Activated CD8-positive, alpha-beta memory T cell treated with anti-CD3 and anti-CD28 coated beads for 48 hours (primary cell): ENCODE results near the gene NDEL1.
"Not testable (repeated sequence)": the region's sequence is repeated elsewhere in the genome, so short reads cannot be mapped to it uniquely, and the experiment has no call there.

Experiments used
- DNase-seq, 3 experiments: peaks; one replicate each; pipeline ENCODE4 v3.0.0-alpha.2; 2020; ENCODE audit warnings: low read depth in 2 of 3, low spot score in 2 of 3

NDEL1 gene, protein sequence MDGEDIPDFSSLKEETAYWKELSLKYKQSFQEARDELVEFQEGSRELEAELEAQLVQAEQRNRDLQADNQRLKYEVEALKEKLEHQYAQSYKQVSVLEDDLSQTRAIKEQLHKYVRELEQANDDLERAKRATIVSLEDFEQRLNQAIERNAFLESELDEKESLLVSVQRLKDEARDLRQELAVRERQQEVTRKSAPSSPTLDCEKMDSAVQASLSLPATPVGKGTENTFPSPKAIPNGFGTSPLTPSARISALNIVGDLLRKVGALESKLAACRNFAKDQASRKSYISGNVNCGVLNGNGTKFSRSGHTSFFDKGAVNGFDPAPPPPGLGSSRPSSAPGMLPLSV

GRCh38 chr17:8435245-8436168 lies at the start of gene NDEL1:
Gene NDEL1 (plus strand): TSS chr17:8435884. CDS start chr17:8444272, 8,388 bp downstream.
- DNase-seq, result peak; percentile 97 to 98 (median 97)

DNA sequence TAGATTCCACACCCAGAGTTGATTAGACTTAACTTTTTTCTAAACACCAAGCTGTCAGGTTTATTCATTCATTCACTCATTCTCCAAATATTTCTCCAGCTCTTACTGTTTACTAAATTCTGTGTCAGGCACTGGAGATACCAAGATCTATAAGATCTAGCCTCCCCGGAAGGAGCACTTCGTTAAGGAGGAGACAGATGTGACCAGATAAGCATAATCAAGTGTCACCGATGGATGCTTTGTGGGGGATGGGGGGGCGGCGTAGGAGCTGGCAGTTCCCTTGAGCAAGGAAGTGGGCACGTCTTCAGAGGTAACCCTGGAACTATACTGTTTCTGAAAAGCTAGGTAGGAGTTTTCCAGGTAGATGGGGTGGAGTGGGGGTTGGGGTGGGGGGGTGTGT lies 48.8 kb upstream of the NDEL1 start:
- DNase-seq, result no peak

DNA sequence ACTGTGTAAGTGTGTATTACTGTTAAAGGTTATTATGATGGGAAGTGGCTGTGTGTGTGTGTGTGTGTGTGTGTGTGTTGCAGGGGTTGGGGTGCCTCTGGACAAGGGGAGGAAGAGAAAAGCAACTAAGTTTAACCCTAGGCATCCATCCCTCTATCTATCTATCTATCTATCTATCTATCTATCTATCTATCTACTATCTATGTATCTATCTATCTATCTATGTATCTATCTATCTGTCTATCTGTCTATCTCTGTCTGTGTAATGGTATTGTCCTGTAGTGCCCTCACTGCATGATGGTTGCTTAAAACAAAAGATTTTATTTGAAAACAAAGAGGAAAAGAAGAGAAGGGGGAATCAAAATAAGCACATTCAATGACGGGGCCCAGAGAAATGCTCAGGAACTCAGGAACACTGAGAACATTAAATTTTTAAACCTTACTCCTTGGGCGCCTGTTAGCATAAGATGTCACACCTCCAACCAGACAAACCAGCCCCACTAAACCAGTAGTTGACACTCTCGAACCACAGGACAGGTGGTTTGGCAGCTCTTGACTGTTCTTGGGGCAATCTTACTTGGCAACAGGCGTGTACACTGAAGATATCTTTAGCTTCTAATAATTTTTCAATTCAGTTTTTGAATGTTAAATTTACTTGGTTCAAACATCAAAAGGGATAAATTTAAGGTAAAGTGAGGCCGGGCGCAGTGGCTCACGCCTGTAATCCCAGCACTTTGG lies 47.6 kb upstream of the NDEL1 start:
- DNase-seq, result no peak

DNA sequence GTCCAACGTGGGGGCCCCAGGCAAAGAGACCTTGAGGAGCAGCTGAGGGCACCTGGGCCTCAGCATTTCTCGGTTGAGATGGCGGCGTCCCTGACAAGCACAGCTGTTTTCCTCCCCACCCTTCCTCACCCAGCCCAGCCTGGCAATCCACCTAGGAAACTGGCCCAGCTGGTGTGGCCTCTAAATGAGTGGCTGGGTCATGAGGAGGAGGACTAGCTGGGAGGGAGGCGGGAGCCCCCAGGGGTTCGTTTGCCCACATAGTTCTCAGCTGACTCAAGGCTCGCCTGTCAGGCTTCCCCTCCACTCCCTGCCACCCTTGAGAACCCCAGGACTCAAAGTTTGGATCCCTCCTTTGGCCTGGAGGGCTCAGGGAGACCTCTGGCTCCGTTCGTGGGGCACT lies 44.0 kb upstream of the NDEL1 start:
- DNase-seq, result no peak

- no peak for DNase-seq
Observed at GRCh38 chr17:8392274-8392673, 43.4 kb upstream of the NDEL1 start.

DNA sequence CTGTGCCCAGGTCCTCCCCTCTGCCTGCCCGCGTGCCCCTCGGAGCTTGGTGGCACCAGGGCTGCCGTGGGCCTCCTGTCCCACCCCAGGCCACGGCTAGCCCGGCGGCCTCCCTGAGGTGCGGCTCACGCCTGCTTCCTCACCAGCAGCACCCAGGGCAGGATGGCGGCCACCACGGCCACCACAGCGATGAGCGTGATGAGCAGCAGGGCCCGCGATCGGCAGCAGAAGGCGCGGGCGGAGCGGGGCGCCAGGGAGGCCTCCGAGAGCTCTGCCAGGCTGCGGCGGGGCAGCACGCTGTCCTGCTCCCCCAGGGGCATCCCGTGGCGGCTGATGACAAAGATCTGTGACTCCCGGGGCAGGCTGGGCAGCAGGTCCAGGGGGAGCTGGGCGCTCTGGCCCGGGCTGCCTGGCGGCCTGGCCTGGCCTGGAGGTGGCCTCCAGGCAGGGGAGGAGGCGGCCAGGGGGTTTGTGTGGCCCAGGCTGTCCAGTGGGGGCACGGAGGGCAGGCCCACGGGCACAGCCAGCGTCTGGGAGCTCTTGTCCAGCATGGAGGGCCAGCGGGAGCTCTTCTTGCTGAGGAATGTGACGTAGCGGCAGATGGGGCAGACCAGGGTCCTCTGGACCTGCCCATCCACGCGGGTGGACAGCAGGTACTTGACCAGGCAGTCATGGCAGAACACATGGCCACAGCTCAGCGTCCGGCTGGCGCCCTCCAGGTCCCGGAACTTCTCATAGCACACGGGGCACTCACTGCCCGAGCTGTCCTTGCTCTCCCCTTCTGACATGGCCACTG lies 42.8 kb upstream of the NDEL1 start:
- no peak for DNase-seq

DNA sequence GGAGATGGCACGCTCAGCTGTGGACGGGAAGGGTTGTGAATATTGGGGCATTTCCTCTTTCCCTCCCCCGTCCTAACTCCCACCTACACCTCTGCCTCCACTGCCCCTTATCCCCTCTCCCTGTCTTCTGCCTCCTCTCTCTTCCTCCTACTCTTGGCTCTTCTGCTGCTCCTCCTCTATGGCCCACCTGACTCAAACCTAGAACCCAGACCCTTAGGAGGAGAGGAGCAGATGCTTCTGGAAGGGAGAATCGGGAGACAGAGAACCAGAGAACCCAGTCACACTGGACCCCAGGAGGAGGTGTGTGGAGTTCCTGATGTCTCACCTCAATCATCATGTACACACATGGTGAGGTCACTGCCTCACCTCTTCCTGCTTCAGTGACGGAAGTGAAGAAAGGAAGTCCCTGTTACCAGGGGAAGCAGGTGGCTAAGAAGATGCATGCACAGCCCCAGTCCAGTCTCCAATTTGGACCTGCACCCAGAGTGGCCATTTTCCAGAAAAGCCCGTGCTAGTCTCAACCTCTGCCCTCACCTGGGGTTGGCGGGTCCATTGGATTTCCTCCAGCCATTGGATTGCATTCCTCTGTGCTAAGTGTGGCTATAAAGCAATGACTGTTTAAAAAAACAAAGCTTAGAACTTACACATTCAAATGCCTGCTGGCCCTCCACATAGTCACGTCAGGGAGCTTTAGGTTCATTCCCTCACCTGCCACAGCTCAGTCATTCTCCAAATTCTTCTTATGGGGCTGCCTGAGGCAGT lies 42.0 kb upstream of the NDEL1 start:
- DNase-seq, result no peak

DNA sequence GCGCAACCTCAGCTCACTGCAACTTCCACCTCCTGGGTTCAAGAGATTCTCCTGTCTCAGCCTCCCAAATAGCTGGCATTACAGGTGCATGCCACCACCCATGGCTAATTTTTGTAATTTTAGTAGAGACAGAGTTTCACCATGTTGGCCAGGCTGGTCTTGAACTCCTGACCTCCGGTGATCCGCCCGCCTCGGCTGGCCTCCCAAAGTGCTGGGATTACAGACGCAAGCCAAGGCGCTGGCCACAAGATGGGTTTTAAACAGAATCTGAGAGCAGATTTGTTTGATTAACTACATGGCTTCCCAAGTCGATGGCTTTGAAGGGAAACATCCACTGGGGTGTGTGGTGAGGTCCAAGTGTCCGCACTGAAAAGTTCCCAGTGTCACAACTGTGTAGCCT lies 41.2 kb upstream of the NDEL1 start:
- DNase-seq, result not testable (repeated sequence)

- DNase-seq, result no peak
Observed at GRCh38 chr17:8397636-8398035, 38.0 kb upstream of the NDEL1 start, which contains the start of gene RNF222. Gene RNF222 (minus strand): TSS chr17:8397827. CDS start chr17:8393461, 4,366 bp downstream.

- DNase-seq, result no peak
Observed at GRCh38 chr17:8398980-8399379, 36.7 kb upstream of the NDEL1 start.

- DNase-seq, result no peak
Observed at GRCh38 chr17:8401107-8401506, 34.6 kb upstream of the NDEL1 start.

DNA sequence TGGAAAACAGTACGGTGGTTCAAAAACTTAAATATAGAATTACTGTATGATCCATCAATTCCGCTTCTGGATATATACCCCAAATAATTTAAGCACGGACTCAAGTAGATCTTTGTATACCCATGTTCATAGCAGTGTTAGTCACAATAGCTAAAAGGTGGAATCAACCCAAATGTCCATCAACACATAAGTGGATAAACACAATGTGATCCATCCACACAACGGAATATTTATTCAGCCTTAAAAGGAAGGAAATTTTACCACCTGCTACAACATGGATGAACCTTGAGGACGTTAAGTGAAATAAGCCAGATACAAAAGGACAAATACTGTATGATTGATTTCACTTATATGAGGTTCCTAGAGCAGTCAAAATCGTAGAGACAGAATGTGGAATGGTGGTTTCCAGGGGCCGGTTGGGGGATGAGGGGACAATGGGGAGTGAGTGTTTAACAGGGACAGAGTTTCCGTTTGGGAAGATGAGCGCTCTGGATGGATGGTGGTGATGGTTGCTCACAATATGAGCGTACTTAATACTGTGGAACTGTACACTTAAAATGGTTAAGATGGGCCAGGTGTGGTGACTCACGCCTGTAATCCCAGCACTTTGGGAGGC lies 32.7 kb upstream of the NDEL1 start:
- DNase-seq, result no peak

GRCh38 chr17:8405499-8406016 lies 30.1 kb upstream of the NDEL1 start:
- DNase-seq, result no peak

DNA sequence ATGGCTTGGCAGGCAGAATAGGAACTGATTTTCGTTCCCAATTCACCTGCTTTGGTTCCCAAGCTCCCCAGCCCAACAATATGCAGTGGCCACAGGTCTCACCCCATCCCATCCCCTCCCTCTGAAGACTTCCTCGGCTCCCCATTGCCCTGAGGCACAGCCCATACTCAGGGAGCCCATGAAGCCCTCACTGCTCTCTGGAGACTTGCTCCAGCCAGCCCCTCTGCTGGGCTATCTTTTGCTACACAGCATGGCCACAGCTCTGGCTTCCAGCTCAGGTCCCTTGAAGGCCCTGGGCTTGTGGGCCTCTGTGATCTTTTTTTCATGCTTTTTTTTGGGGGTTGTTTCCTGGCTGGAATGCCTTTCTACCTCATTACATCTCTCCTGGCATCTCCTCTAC lies 29.5 kb upstream of the NDEL1 start:
- no peak for DNase-seq

- DNase-seq, result no peak
Observed at GRCh38 chr17:8408371-8408770, 27.3 kb upstream of the NDEL1 start.

DNA sequence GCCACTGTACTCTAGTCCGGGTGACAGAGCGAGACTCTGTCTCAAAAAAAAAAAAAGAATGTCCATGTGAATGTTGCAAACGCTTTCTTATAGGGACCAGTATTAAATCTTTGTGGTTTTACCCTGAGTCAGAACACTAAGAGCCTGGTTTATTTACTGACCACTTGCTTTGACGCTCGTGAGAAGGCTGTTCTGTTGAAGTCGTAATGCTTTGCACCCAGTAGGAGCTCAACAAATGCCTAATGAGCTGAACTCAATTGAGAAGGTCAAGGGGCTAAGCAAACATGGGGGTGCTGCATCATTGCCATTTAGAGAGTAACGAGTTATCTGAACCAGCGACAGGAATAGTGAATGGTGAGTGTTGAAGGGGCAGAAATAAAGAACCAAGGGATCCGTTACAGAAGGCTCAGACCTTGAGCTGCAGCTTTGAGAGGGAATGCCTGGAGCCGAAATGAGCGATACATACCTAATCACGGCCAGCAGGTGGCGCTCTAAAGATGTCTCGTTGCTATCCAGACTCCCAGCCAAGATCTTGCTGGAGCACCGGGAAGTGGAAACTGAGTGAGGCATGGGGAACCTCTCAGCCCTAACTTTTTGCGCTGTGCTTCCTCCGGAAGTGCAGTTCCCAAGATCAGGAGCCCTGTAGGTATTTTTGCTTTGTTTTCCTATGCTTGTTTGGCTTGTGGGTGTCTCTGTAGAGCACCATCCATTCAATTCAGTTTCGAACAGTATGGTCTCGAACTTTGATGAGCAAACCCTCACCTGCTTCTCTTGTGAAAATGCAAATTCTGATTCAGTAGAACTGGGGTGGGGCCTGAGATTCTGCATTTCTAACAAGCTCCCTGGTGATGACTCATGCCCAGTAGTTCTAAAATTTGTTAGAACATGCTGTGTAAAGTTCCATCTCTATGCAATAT lies 25.5 kb upstream of the NDEL1 start:
- DNase-seq, result peak; percentile 33 to 80 (median 72)

DNA sequence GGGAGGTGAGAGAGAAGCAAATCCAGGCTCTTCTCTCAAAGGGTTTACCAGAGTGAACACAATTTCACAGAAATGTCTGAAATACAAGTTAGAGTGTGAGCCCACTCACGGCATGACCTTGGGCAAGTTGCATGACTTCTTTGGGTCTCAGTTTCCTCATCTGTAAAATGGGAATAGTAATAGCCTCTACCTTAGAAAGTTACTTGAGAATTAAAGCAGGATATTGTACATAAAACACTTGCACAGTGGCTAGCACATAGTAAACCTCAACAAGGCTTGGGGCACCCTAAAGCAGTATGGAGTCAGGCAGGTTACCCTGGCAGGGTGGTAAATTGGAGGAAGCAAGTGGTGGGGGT lies 24.8 kb upstream of the NDEL1 start:
- DNase-seq, result no peak

- no peak for DNase-seq
Observed at GRCh38 chr17:8412089-8412488, 23.6 kb upstream of the NDEL1 start.
